Thyroid gland (tissue), 4 donors: ENCODE measurements around the gene BGLAP.

ENCODE experiments used
- CTCF ChIP-seq, 6 experiments: fragments of 200-600 bp in 3 of 6; fragments of 450-650 bp in 3 of 6; sonication (generic) in 3 of 6; IDR thresholded peaks; one replicate each; pipeline ENCODE4 v1.5.1; 2016 to 2019; ENCODE audit warnings: antibody characterized with exemption in 6 of 6, mild to moderate bottlenecking in 2 of 6, inconsistent platforms in 1 of 6, moderate library complexity in 1 of 6
- POLR2A ChIP-seq, 2 donors: fragments of 450-650 bp; IDR thresholded peaks; one replicate each; pipeline ENCODE4 v1.6.1; 2017; ENCODE audit warnings: antibody characterized with exemption in 2 of 2, mild to moderate bottlenecking in 2 of 2, moderate library complexity in 1 of 2

- TF ChIP-seq CTCF (IDR thresholded peaks at IDR 0.05): no peak
- no peak for TF ChIP-seq POLR2A (IDR thresholded peaks at IDR 0.05)
Measured at GRCh38 chr1:156200044-156200443, 41.9 kb upstream of the BGLAP start.
